NCI-H2029 treated with DMSO at 0.1 percent for 48 hours (cell line): ENCODE data around the gene CYP2C18.
"Not testable (repeated sequence)": the region's sequence is repeated elsewhere in the genome, so short reads cannot be mapped to it uniquely, and the experiment has no call there.

Experiments used
- DNase-seq: peaks from one replicate; lab custom pipeline; 2025; lab: John Stamatoyannopoulos, UW

Gene CYP2C18

GRCh38 chr10:94747137-94747536, 63.6 kb downstream of the CYP2C18 start:
- DNase-seq: no peak

DNA sequence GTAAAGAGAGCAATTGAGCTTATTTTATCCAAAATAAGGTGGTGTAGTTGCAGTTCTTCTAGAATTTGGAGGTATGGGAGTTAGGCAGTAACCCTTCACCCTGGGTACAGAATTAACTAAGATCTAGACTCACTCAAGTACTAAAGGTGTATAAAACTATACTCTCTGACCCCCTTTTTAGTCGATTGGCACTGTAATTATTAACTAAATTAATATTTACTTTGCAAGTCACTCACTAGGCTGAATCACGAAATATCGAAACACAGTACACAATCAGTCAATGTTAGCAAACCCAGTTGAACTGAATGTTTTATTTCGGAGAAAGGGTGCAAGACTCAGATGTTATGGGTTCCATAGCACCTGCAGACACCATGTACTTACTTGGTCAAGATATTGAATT, 64.3 kb downstream of the CYP2C18 start:
- no peak for DNase-seq

DNA sequence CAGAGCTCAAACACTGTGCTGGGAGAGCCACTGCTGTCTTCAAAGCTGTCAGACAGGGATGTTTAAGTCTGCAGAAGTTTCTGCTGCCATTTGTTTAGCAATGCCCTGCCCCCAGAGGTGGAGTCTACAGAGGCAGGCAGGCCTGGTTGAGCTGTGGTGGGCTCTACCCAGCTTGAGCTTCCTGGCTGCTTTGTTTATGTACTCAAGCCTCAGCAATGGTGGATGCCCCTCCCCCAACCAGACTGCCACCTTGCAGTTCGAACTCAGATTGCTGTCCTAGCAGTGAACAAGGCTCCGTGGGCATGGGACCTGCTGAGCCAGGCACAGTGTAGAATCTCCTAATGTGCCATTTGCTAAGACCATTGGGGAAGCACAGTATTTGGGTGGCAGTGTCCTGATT, 74.4 kb downstream of the CYP2C18 start:
- no peak for DNase-seq

- no peak for DNase-seq
Observed at GRCh38 chr10:94760586-94761178, 77.2 kb downstream of the CYP2C18 start.

- DNase-seq: no peak
Observed at GRCh38 chr10:94762393-94762792, 78.9 kb downstream of the CYP2C18 start, which contains the start of gene CYP2C19. TSS of gene CYP2C19 (plus strand) at chr10:94762681. CDS start at chr10:94762706, 25 bp downstream.

DNA sequence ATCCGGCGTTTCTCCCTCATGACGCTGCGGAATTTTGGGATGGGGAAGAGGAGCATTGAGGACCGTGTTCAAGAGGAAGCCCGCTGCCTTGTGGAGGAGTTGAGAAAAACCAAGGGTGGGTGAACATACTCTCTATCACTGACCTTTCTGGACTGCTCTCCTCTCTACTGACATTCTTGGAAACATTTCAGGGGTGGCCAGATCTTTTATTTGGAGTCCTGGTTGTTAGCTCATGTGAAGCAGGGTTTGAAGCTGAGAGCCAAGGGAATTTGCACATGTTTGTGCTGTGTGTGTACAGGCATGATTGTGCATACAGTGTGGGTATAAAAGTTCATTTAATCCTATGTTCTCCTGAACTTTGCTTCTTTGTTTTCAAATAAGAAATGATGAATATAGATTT, 91.9 kb downstream of the CYP2C18 start:
- DNase-seq: not testable (repeated sequence)

GRCh38 chr10:94777886-94778458, 94.4 kb downstream of the CYP2C18 start:
- DNase-seq: no peak

- no peak for DNase-seq
Observed at GRCh38 chr10:94780844-94781243, 97.3 kb downstream of the CYP2C18 start.

- no peak for DNase-seq
Observed at GRCh38 chr10:94784256-94784655, 100.7 kb downstream of the CYP2C18 start.

GRCh38 chr10:94785211-94785610, 101.7 kb downstream of the CYP2C18 start:
- DNase-seq: no peak
